Calu3 (cell line): ENCODE data around the gene SLC6A12. TPM values are rescaled to one million over a fixed set of nuclear protein-coding genes. Genes with fewer than 3 reads are reported as not detected.

ENCODE experiments used
- BruUV-seq: library from RNA; stranded (reverse); fragments of 400-500 nt; replicated peaks from 2 replicates; lab custom pipeline; 2021; lab: Mats Ljungman, UMichigan
- CTCF ChIA-PET: fragments of 300-600 bp; sonication (Branson Sonifier 250); formaldehyde crosslinking; loops from one replicate; lab custom pipeline; 2022; ENCODE audit warnings: antibody characterized with exemption; lab: Charles Lee
- DNase-seq: peaks from one replicate; pipeline ENCODE4 v3.0.0; 2022
- H3K27ac Mint-ChIP-seq: one replicate; pipeline ENCODE4 v1.8.0; 2022; ENCODE audit warnings: mixed read lengths; ENCODE audit not compliant: unreplicated experiment
- H3K27me3 Mint-ChIP-seq: one replicate; pipeline ENCODE4 v1.8.0; 2022; ENCODE audit warnings: mixed read lengths; ENCODE audit not compliant: unreplicated experiment
- H3K36me3 Mint-ChIP-seq: one replicate; pipeline ENCODE4 v1.8.0; 2022; ENCODE audit warnings: mild to moderate bottlenecking, moderate library complexity, mixed read lengths; ENCODE audit not compliant: insufficient read depth, unreplicated experiment
- H3K4me1 Mint-ChIP-seq: one replicate; pipeline ENCODE4 v1.8.0; 2022; ENCODE audit warnings: mild to moderate bottlenecking, low read depth, mixed read lengths; ENCODE audit not compliant: unreplicated experiment
- H3K4me3 Mint-ChIP-seq: one replicate; pipeline ENCODE4 v1.8.0; 2022; ENCODE audit warnings: mild to moderate bottlenecking, low read depth, moderate library complexity, mixed read lengths; ENCODE audit not compliant: unreplicated experiment
- H3K9me3 Mint-ChIP-seq: one replicate; pipeline ENCODE4 v1.8.0; 2022; ENCODE audit warnings: low read depth, mixed read lengths; ENCODE audit not compliant: unreplicated experiment
- CTCF ChIP-seq: fragments of 200-600 bp; IDR thresholded peaks from one replicate; pipeline ENCODE4 v1.8.0; 2022; ENCODE audit warnings: antibody characterized with exemption; ENCODE audit not compliant: unreplicated experiment
- intact Hi-C: fragments of 100-400 bp; cut with micrococcal nuclease; formaldehyde crosslinking; loops from one replicate; pipeline ENCODE4 v1.10.0; 2022; ENCODE audit not compliant: unreplicated experiment
- total RNA-seq: library from RNA; stranded (reverse); gene quantifications from 2 replicates; pipeline ENCODE4 v1.2.3, GENCODE V29; 2022

Gene SLC6A12
- total RNA-seq, 1 experiment from 2014 or later = 0.90 TPM

DNA sequence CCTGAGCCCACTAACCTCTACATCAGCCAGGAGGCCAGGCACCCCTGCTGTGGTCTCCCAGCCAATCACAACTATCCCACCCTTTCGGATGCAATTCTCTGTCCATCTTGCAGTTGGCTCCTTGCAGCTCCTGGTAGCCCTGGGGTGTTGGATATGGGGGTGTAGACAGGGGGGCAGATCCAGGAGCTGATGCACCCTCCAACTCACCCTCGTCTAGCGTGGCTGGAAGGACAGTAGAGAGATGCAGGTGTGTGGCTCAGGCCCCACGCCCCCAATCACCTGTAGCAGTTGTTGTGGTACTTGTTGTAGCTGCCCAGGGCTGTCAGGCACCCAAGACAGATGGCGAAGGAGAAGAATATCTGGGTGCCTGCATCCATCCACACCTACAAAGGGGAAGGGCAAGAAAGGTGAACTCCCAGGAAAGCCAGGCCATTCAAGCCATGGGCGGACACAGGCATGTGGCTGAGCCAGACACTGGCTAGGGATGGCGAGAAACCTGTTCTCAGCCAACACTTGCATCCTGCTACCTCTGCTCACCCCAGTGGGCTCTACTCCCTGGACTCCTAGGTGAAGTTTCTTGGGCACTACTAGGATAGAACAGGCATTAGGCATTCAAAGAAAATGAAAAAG is 13.4 kb upstream of the SLC6A12 start:
- no peaks in the 10 kb centered on the region for H3K9me3 Mint-ChIP-seq
- no peak for TF ChIP-seq CTCF
- H3K4me3 Mint-ChIP-seq = no peak overlapping the region
- CTCF ChIA-PET = no interaction called here
- no peaks in the 10 kb centered on the region for H3K4me1 Mint-ChIP-seq
- intact Hi-C loops = no loop called here
- H3K27me3 Mint-ChIP-seq = peaks cover 59% of the 10 kb centered on the region
- no peak for DNase-seq
- no peaks in the 10 kb centered on the region for H3K36me3 Mint-ChIP-seq
- H3K27ac Mint-ChIP-seq = no peak overlapping the region
- BruUV-seq = no TSS peak

DNA sequence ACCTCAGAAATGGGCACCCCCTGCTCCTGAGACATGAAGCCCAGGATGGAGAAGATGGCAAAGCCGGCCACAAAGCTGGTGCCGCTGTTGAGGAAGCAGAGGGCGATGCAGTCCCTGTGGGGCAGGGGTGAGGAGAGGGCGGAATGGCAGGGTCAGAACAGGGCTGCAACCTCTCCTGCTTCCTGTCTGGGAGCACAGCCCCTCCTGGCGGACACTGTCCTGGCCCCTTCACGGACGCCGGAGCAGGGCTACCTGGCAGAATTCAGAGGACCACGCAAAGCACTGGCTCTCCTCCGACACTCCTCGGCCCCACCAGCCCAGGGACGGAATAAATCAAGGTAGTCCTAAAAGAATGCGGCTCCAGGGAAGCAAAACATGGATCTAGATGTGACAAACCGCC is 12.4 kb upstream of the SLC6A12 start:
- no peak for TF ChIP-seq CTCF
- H3K4me3 Mint-ChIP-seq = no peak overlapping the region
- no peak for DNase-seq
- no peaks in the 10 kb centered on the region for H3K4me1 Mint-ChIP-seq
- CTCF ChIA-PET = no interaction called here
- H3K27me3 Mint-ChIP-seq = peaks cover 69% of the 10 kb centered on the region
- no peaks in the 10 kb centered on the region for H3K36me3 Mint-ChIP-seq
- no TSS peak for BruUV-seq
- H3K27ac Mint-ChIP-seq = no peak overlapping the region
- intact Hi-C loops = no loop called here
- H3K9me3 Mint-ChIP-seq = no peaks in the 10 kb centered on the region

DNA sequence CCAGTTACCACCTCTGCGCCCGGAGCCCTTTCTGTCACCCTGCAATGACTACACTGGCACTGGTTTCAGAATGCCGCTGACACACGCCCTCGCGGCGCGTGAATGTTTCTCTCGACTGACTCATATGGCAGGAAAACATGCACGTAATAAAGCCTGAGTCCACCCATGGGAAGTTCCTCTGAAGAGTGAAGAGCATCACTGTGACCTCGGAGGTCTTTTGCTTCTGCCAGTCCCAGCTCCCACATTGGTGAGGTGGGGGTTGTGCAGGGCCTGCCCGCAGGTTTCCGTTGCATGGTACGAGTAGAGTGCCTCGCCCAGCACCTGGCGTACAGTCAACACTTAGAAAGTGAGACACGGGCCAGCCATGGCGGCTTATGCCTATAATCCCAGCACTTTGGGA is 11.1 kb upstream of the SLC6A12 start:
- Mint-ChIP-seq H3K4me1 (no peaks in the 10 kb centered on the region), H3K36me3 (no peaks in the 10 kb centered on the region), H3K9me3 (no peaks in the 10 kb centered on the region), H3K4me3 (no peak overlapping the region), H3K27me3 (peaks cover 71% of the 10 kb centered on the region), H3K27ac (no peak overlapping the region)
- DNase-seq = no peak
- TF ChIP-seq CTCF = no peak
- CTCF ChIA-PET = no interaction called here
- no TSS peak for BruUV-seq
- intact Hi-C loops = no loop called here

GRCh38 chr12:224330-224729 is 10.4 kb upstream of the SLC6A12 start:
- Mint-ChIP-seq H3K36me3 (no peaks in the 10 kb centered on the region), H3K4me1 (no peaks in the 10 kb centered on the region), H3K4me3 (no peak overlapping the region), H3K27me3 (peaks cover 64% of the 10 kb centered on the region), H3K9me3 (no peaks in the 10 kb centered on the region), H3K27ac (no peak overlapping the region)
- no peak for TF ChIP-seq CTCF
- CTCF ChIA-PET = no interaction called here
- DNase-seq = no peak
- intact Hi-C loops = no loop called here
- BruUV-seq = no TSS peak
